Measurements from ENCODE around the gene SLC25A43.

DNA sequence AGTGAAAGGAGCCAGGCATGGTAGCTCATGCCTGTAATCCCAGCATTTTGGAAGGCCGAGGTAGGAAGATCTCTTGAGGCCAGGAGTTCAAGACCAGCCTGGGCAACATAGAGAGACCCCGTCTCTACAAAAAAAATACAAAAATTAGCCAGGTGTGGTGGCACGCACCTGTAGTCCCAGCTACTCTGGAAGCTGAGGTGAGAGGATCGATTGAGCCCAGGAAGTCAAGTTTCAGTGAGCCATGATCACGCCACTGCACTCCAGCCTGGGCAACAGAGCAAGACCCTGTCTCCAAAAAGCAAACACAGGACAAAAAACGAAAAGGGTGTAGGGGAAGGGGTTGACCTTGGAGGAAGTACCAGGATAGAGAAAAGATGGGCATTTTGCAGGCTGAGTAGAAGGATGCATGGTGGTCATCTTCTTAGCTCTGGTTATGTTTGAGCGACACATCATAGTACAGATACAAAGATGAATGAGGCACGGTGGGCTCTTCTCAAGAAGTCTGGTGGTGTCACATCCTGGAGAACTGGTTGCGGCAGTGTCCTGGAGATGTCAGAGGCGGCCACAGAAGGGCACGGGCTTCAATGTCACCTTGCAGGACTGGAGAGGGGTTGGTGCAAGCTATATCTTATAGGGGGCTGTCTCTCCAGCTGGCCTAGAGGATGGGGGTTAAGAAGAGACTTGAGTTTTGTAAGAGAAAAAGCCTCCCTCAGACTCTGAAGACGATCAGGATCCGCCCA lies 101.1 kb downstream of the SLC25A43 start:
- TF ChIP-seq, protein P1, sequence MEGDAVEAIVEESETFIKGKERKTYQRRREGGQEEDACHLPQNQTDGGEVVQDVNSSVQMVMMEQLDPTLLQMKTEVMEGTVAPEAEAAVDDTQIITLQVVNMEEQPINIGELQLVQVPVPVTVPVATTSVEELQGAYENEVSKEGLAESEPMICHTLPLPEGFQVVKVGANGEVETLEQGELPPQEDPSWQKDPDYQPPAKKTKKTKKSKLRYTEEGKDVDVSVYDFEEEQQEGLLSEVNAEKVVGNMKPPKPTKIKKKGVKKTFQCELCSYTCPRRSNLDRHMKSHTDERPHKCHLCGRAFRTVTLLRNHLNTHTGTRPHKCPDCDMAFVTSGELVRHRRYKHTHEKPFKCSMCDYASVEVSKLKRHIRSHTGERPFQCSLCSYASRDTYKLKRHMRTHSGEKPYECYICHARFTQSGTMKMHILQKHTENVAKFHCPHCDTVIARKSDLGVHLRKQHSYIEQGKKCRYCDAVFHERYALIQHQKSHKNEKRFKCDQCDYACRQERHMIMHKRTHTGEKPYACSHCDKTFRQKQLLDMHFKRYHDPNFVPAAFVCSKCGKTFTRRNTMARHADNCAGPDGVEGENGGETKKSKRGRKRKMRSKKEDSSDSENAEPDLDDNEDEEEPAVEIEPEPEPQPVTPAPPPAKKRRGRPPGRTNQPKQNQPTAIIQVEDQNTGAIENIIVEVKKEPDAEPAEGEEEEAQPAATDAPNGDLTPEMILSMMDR (IDR thresholded peaks at IDR 0.05) = no peak
- TF ChIP-seq, protein P2, sequence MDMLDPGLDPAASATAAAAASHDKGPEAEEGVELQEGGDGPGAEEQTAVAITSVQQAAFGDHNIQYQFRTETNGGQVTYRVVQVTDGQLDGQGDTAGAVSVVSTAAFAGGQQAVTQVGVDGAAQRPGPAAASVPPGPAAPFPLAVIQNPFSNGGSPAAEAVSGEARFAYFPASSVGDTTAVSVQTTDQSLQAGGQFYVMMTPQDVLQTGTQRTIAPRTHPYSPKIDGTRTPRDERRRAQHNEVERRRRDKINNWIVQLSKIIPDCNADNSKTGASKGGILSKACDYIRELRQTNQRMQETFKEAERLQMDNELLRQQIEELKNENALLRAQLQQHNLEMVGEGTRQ (IDR thresholded peaks at IDR 0.05; ENCODE audit: borderline replicate concordance, low read depth, low read length) = no peak
- TF ChIP-seq GABPA (IDR thresholded peaks at IDR 0.05; ENCODE audit: low read depth) = no peak
